HuH-7.5 (cell line): ENCODE measurements around the gene PDCD1.
A peak's percentile ranks its signal among the peaks of the same experiment; 100 is the strongest.
"Not testable (repeated sequence)": the region's sequence is repeated elsewhere in the genome, so short reads cannot be mapped to it uniquely, and the experiment has no call there.

Experiments
- DNase-seq: peaks from one replicate; pipeline ENCODE4 v3.0.0; 2011; ENCODE audit warnings: low spot score

PDCD1 gene

GRCh38 chr2:241834527-241835210 is 24.0 kb downstream of the PDCD1 start:
- DNase-seq = no peak

GRCh38 chr2:241833756-241834526 is 24.8 kb downstream of the PDCD1 start:
- not testable (repeated sequence) for DNase-seq

- DNase-seq = no peak
Observed at GRCh38 chr2:241833101-241833663, 25.5 kb downstream of the PDCD1 start.

GRCh38 chr2:241827394-241827793 is 31.3 kb downstream of the PDCD1 start:
- DNase-seq = no peak

- not testable (repeated sequence) for DNase-seq
Observed at GRCh38 chr2:241823531-241824437, 34.9 kb downstream of the PDCD1 start.

GRCh38 chr2:241822264-241822623 is 36.5 kb downstream of the PDCD1 start:
- DNase-seq = no peak

- DNase-seq = no peak
Observed at GRCh38 chr2:241821460-241822263, 37.0 kb downstream of the PDCD1 start.

- DNase-seq = no peak
Observed at GRCh38 chr2:241820625-241821384, 37.9 kb downstream of the PDCD1 start.

GRCh38 chr2:241819947-241820624 is 38.6 kb downstream of the PDCD1 start:
- not testable (repeated sequence) for DNase-seq

- DNase-seq = peak; percentile 10
Observed at GRCh38 chr2:241818943-241819270, 39.8 kb downstream of the PDCD1 start.

GRCh38 chr2:241818229-241818942 is 40.3 kb downstream of the PDCD1 start:
- DNase-seq = no peak

GRCh38 chr2:241817821-241818215 is 40.9 kb downstream of the PDCD1 start:
- not testable (repeated sequence) for DNase-seq

GRCh38 chr2:241817126-241817820 is 41.4 kb downstream of the PDCD1 start:
- DNase-seq = peak; percentile 10

GRCh38 chr2:241816431-241817121 is 42.1 kb downstream of the PDCD1 start:
- no peak for DNase-seq

GRCh38 chr2:241815477-241816430 is 42.9 kb downstream of the PDCD1 start:
- no peak for DNase-seq

- DNase-seq = peak; percentile 7
Observed at GRCh38 chr2:241814643-241815476, 43.8 kb downstream of the PDCD1 start.
